ENCODE data around the gene MDM2.
"Not testable (repeated sequence)": the region's sequence is repeated elsewhere in the genome, so short reads cannot be mapped to it uniquely, and the experiment has no call there.

Gene MDM2

DNA sequence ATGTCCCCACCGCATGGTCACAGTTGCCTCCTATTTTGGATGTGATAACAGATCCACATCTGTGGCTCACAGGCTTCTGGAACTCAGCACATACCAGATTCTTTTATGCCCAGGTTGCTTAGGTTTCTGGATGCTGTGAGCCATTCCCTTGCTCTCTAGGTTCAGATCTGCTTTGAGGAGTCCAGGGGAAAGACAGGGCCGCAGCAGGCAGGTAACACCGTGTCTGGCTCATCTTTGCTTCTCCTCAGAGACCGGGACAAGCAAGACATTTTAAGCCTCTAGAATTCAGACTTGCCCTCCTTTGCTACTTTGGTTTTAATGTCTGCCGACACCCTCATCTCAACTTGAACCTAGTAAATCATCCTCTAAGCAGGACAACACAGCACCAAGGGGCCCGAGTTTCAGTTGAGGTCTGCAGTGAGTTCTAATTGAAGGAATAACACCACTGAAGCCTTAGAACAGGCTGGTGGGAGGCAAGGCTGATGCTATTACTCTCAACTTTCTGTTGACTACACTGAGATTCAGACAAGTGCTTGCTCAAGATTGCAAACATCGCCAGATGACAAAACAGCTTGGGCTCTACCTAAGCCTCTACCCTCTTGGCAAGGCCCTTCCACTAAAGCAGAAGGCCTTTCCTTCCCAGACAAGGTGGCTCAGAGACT, 55.3 kb downstream of the MDM2 start:
- Histone ChIP-seq H3K27me3 (ENCODE audit: low read depth, low read length) (no peaks in the 10 kb centered on the region), H3K36me3 (ENCODE audit: control insufficient read depth in 1 of 2, insufficient read depth in 2 of 2, low read length in 2 of 2) (no peaks in the 10 kb centered on the region), H3K27ac (ENCODE audit: low read length) (no peak overlapping the region), H3K4me1 (ENCODE audit: control insufficient read depth in 1 of 2, insufficient read depth in 2 of 2, low read length in 2 of 2) (no peaks in the 10 kb centered on the region), H3K4me3 (ENCODE audit: low read depth in 1 of 2, low read length in 2 of 2) (no peak overlapping the region), H3K9me3 (ENCODE audit: control insufficient read depth in 1 of 2, low read length in 2 of 2) (no peaks in the 10 kb centered on the region)

DNA sequence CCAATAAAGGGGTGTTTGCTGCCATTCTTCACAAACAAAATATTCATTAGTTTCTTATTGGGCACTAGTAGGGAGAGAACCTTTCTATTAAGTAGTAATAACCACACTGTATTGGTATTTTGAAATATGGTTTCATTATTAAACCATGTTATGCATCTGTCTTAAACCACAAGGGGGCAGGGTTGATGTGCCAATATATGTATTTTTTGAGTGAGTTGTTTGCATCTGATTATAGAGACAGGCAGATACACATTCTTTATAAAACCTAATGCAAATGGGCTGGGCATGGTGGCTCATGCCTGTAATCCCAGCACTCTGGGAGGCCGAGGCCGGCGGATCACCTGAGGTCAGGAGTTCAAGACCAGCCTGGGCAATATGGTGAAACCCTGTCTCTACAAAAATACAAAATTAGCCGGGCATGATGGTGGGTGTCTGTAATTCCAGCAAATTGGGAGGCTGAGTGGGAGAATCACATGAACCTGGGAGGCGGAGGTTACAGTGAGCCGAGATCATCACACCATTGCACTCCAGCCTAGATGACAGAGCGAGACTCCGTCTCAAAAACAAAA, 56.0 kb downstream of the MDM2 start:
- not testable (repeated sequence) for H3K4me1 ChIP-seq (ENCODE audit: control insufficient read depth in 1 of 2, insufficient read depth in 2 of 2, low read length in 2 of 2); H3K27me3 ChIP-seq (ENCODE audit: low read depth, low read length); H3K4me3 ChIP-seq (ENCODE audit: low read depth in 1 of 2, low read length in 2 of 2); H3K9me3 ChIP-seq (ENCODE audit: control insufficient read depth in 1 of 2, low read length in 2 of 2); H3K36me3 ChIP-seq (ENCODE audit: control insufficient read depth in 1 of 2, insufficient read depth in 2 of 2, low read length in 2 of 2); H3K27ac ChIP-seq (ENCODE audit: low read length)

- Histone ChIP-seq H3K4me3 (ENCODE audit: low read depth in 1 of 2, low read length in 2 of 2) (no peak overlapping the region), H3K27ac (ENCODE audit: low read length) (no peak overlapping the region), H3K9me3 (ENCODE audit: control insufficient read depth in 1 of 2, low read length in 2 of 2) (no peaks in the 10 kb centered on the region), H3K36me3 (ENCODE audit: control insufficient read depth in 1 of 2, insufficient read depth in 2 of 2, low read length in 2 of 2) (peaks cover 0 to 6% of the 10 kb centered on the region in 2 donors), H3K4me1 (ENCODE audit: control insufficient read depth in 1 of 2, insufficient read depth in 2 of 2, low read length in 2 of 2) (no peaks in the 10 kb centered on the region), H3K27me3 (ENCODE audit: low read depth, low read length) (no peaks in the 10 kb centered on the region)
Observed at GRCh38 chr12:68864604-68865003, 56.6 kb downstream of the MDM2 start.

- no peak overlapping the region for H3K27ac ChIP-seq (ENCODE audit: low read length)
- no peaks in the 10 kb centered on the region for H3K4me1 ChIP-seq (ENCODE audit: control insufficient read depth in 1 of 2, insufficient read depth in 2 of 2, low read length in 2 of 2)
- H3K36me3 ChIP-seq (ENCODE audit: control insufficient read depth in 1 of 2, insufficient read depth in 2 of 2, low read length in 2 of 2) = peaks cover 0 to 6% of the 10 kb centered on the region in 2 donors
Observed at GRCh38 chr12:68865399-68866164, 57.6 kb downstream of the MDM2 start.

DNA sequence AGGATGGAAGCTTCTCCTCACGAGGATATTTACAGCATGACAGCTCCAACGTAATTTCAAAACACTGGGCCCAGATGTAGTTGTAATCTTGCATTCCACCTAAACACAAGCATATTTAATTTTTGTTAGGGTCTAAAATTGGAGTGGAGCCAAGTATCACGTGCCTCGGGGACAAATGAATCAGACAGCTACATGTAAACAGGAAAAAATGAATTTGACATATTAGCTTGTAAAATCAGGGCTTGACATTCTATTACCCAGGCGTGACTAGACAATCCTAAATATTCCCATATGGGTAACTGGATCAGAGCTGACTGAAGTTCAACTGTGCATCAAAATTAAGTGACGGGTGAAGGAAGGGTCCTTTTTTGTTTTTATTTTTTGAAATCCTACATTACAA, 59.0 kb downstream of the MDM2 start:
- Histone ChIP-seq H3K4me3 (ENCODE audit: low read depth in 1 of 2, low read length in 2 of 2) (no peak overlapping the region), H3K9me3 (ENCODE audit: control insufficient read depth in 1 of 2, low read length in 2 of 2) (no peaks in the 10 kb centered on the region), H3K36me3 (ENCODE audit: control insufficient read depth in 1 of 2, insufficient read depth in 2 of 2, low read length in 2 of 2) (peaks cover 0 to 6% of the 10 kb centered on the region in 2 donors), H3K27me3 (ENCODE audit: low read depth, low read length) (no peaks in the 10 kb centered on the region), H3K27ac (ENCODE audit: low read length) (no peak overlapping the region), H3K4me1 (ENCODE audit: control insufficient read depth in 1 of 2, insufficient read depth in 2 of 2, low read length in 2 of 2) (no peaks in the 10 kb centered on the region)

More at GRCh38 chr12:68865399-68866164, 57.6 kb downstream of the MDM2 start:
- Histone ChIP-seq H3K27me3 (ENCODE audit: low read depth, low read length) (no peaks in the 10 kb centered on the region), H3K4me3 (ENCODE audit: low read depth in 1 of 2, low read length in 2 of 2) (no peak overlapping the region), H3K9me3 (ENCODE audit: control insufficient read depth in 1 of 2, low read length in 2 of 2) (no peaks in the 10 kb centered on the region)

- H3K4me3 ChIP-seq (ENCODE audit: low read depth in 1 of 2, low read length in 2 of 2) = no peak overlapping the region
- no peaks in the 10 kb centered on the region for H3K9me3 ChIP-seq (ENCODE audit: control insufficient read depth in 1 of 2, low read length in 2 of 2)
- H3K4me1 ChIP-seq (ENCODE audit: control insufficient read depth in 1 of 2, insufficient read depth in 2 of 2, low read length in 2 of 2) = no peaks in the 10 kb centered on the region
- H3K36me3 ChIP-seq (ENCODE audit: control insufficient read depth in 1 of 2, insufficient read depth in 2 of 2, low read length in 2 of 2) = peaks cover 0 to 6% of the 10 kb centered on the region in 2 donors
- H3K27ac ChIP-seq (ENCODE audit: low read length) = no peak overlapping the region
- H3K27me3 ChIP-seq (ENCODE audit: low read depth, low read length) = no peaks in the 10 kb centered on the region
Observed at GRCh38 chr12:68867606-68868005, 59.6 kb downstream of the MDM2 start.

GRCh38 chr12:68868043-68868790, 60.2 kb downstream of the MDM2 start:
- Histone ChIP-seq H3K4me1 (ENCODE audit: control insufficient read depth in 1 of 2, insufficient read depth in 2 of 2, low read length in 2 of 2) (no peaks in the 10 kb centered on the region), H3K36me3 (ENCODE audit: control insufficient read depth in 1 of 2, insufficient read depth in 2 of 2, low read length in 2 of 2) (peaks cover 0 to 6% of the 10 kb centered on the region in 2 donors), H3K27me3 (ENCODE audit: low read depth, low read length) (no peaks in the 10 kb centered on the region), H3K27ac (ENCODE audit: low read length) (no peak overlapping the region), H3K9me3 (ENCODE audit: control insufficient read depth in 1 of 2, low read length in 2 of 2) (no peaks in the 10 kb centered on the region), H3K4me3 (ENCODE audit: low read depth in 1 of 2, low read length in 2 of 2) (no peak overlapping the region)

GRCh38 chr12:68870011-68870410, 62.0 kb downstream of the MDM2 start:
- no peak overlapping the region for H3K4me3 ChIP-seq (ENCODE audit: low read depth in 1 of 2, low read length in 2 of 2)
- H3K9me3 ChIP-seq (ENCODE audit: control insufficient read depth in 1 of 2, low read length in 2 of 2) = no peaks in the 10 kb centered on the region
- H3K36me3 ChIP-seq (ENCODE audit: control insufficient read depth in 1 of 2, insufficient read depth in 2 of 2, low read length in 2 of 2) = peaks cover 0 to 6% of the 10 kb centered on the region in 2 donors
- H3K4me1 ChIP-seq (ENCODE audit: control insufficient read depth in 1 of 2, insufficient read depth in 2 of 2, low read length in 2 of 2) = no peaks in the 10 kb centered on the region
- no peak overlapping the region for H3K27ac ChIP-seq (ENCODE audit: low read length)
- H3K27me3 ChIP-seq (ENCODE audit: low read depth, low read length) = no peaks in the 10 kb centered on the region

- no peak overlapping the region for H3K27ac ChIP-seq (ENCODE audit: low read length)
- no peaks in the 10 kb centered on the region for H3K9me3 ChIP-seq (ENCODE audit: control insufficient read depth in 1 of 2, low read length in 2 of 2)
- peaks cover 0 to 6% of the 10 kb centered on the region in 2 donors for H3K36me3 ChIP-seq (ENCODE audit: control insufficient read depth in 1 of 2, insufficient read depth in 2 of 2, low read length in 2 of 2)
- no peak overlapping the region for H3K4me3 ChIP-seq (ENCODE audit: low read depth in 1 of 2, low read length in 2 of 2)
- no peaks in the 10 kb centered on the region for H3K4me1 ChIP-seq (ENCODE audit: control insufficient read depth in 1 of 2, insufficient read depth in 2 of 2, low read length in 2 of 2)
- no peaks in the 10 kb centered on the region for H3K27me3 ChIP-seq (ENCODE audit: low read depth, low read length)
Observed at GRCh38 chr12:68870443-68870842, 62.5 kb downstream of the MDM2 start.

DNA sequence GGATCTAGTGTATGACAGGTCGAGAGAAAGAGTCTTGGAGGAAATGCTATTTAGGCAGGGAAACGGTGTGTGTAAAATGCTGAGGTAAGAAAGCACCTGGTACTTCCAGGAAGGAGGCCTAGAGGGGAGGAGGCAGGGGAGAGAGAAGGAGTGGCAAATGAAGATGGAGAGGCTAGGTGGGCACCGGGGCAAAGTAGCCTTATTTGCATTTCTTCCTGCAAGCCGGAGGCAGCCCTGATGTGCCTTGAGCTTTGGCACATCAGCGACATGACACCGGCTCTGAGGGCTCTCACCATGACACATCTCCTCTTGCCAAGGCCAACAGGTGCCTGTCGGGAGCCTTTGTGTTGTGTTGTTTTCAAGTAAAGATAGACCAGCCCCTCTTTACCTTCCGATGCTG, 63.4 kb downstream of the MDM2 start:
- Histone ChIP-seq H3K4me3 (ENCODE audit: low read depth in 1 of 2, low read length in 2 of 2) (no peak overlapping the region), H3K4me1 (ENCODE audit: control insufficient read depth in 1 of 2, insufficient read depth in 2 of 2, low read length in 2 of 2) (no peaks in the 10 kb centered on the region), H3K36me3 (ENCODE audit: control insufficient read depth in 1 of 2, insufficient read depth in 2 of 2, low read length in 2 of 2) (peaks cover 0 to 6% of the 10 kb centered on the region in 2 donors), H3K9me3 (ENCODE audit: control insufficient read depth in 1 of 2, low read length in 2 of 2) (no peaks in the 10 kb centered on the region), H3K27ac (ENCODE audit: low read length) (no peak overlapping the region), H3K27me3 (ENCODE audit: low read depth, low read length) (no peaks in the 10 kb centered on the region)

GRCh38 chr12:68871921-68872320, 63.9 kb downstream of the MDM2 start:
- H3K4me1 ChIP-seq (ENCODE audit: control insufficient read depth in 1 of 2, insufficient read depth in 2 of 2, low read length in 2 of 2) = no peaks in the 10 kb centered on the region
- H3K36me3 ChIP-seq (ENCODE audit: control insufficient read depth in 1 of 2, insufficient read depth in 2 of 2, low read length in 2 of 2) = peaks cover 0 to 6% of the 10 kb centered on the region in 2 donors
- no peak overlapping the region for H3K4me3 ChIP-seq (ENCODE audit: low read depth in 1 of 2, low read length in 2 of 2)
- H3K27me3 ChIP-seq (ENCODE audit: low read depth, low read length) = no peaks in the 10 kb centered on the region
- H3K27ac ChIP-seq (ENCODE audit: low read length) = no peak overlapping the region
- H3K9me3 ChIP-seq (ENCODE audit: control insufficient read depth in 1 of 2, low read length in 2 of 2) = no peaks in the 10 kb centered on the region

Data from muscle layer of duodenum (tissue), 2 donors.